H1 (cell line): Measurements from ENCODE around the gene JADE3. TPM values are rescaled to one million over a fixed set of nuclear protein-coding genes. Genes with fewer than 3 reads are reported as not detected.

Experiments used
- ASH2L ChIP-seq: fragments of 200-600, 300-600 bp; sonication (generic); IDR thresholded peaks from one replicate; pipeline ENCODE4 v1.7.1; 2017; ENCODE audit warnings: low read length
- EP300 ChIP-seq, 2 experiments: IDR thresholded peaks; 1 replicate in 1 of 2; 2 replicates in 1 of 2; pipeline ENCODE4 v1.6.1; 2011 to 2012; ENCODE audit warnings: low read depth in 2 of 2, low read length in 2 of 2, mild to moderate bottlenecking in 2 of 2, borderline replicate concordance in 1 of 2, inconsistent platforms in 1 of 2, moderate library complexity in 1 of 2
- GTF2F1 ChIP-seq: IDR thresholded peaks from 2 replicates; pipeline ENCODE4 v1.6.1; 2012; ENCODE audit warnings: low read depth, low read length, improper control_type of control experiment, borderline replicate concordance
- RFX5 ChIP-seq: IDR thresholded peaks from 2 replicates; pipeline ENCODE4 v1.6.1; 2011; ENCODE audit warnings: low read depth, low read length, improper control_type of control experiment, borderline replicate concordance
- SIN3A ChIP-seq, 2 experiments: IDR thresholded peaks in 1 of 2; conservative IDR thresholded peaks in 1 of 2; 2 replicates each; pipeline ENCODE4 v1.6.1; 2011 to 2012; ENCODE audit warnings: low read length in 2 of 2, improper control_type of control experiment in 1 of 2, low read depth in 1 of 2, mild to moderate bottlenecking in 1 of 2
- polyA plus RNA-seq, 7 experiments: library from polyadenylated mRNA; depleted of rRNA in 3 of 7; stranded (reverse) in 5 of 7; unstranded in 2 of 7; fragments of >200 nt in 5 of 7; fragments of 200-250 nt in 2 of 7; gene quantifications; 1 replicate in 5 of 7; 2 replicates in 1 of 7; 4 replicates in 1 of 7; pipeline versions ENCODE4 v1.2.1 to v1.2.3, GENCODE V29; 2011 to 2013; ENCODE audit warnings: missing spikeins in 2 of 7, mixed read lengths in 2 of 7
- total RNA-seq: library from RNA; stranded (reverse); fragmentation: NEBNext Ultra II Directional; extraction: Animal tissue kit (Norgen Biotek cat#: 25700); gene quantifications from 2 replicates; pipeline ENCODE4 v1.2.1, GENCODE V29; 2021

Gene JADE3
- total and polyA plus RNA-seq, 2 of the 8 experiments (the other 6 are each of a cell fraction or from before 2014, with no cell fraction given): 6.9 to 21.5 TPM

DNA sequence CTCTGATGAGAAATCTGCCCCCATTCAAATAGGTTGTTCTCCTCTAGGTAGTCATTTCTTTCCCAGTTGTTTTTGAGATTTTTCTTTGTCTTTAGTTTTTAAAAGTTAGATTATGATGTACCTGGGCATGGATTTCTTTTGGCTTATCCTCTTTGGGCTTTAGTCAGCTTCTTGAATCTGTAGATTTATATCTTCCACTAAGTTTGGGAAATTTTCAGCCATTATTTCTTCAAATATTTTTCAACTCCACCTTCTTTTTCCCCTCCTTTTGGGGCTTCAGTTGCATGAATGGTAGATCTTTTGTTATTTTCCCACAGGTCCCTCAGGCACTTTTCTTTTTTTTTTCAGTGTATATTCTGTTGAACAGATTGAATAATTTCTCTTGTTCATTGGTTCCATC lies 77.3 kb downstream of the JADE3 start (continued):
- TF ChIP-seq SIN3A (conservative IDR thresholded peaks at IDR 0.05 in 1 of 2, IDR thresholded peaks at IDR 0.05 in 1 of 2; ENCODE audit: low read depth in 1 of 2, low read length in 2 of 2) (no peak), GTF2F1 (no peak), ASH2L (no peak), EP300 (IDR thresholded peaks at IDR 0.05; ENCODE audit: borderline replicate concordance in 1 of 2, low read depth in 2 of 2, low read length in 2 of 2) (no peak), RFX5 (no peak)
